Measurements from ENCODE around the gene DYNC1H1.

DNA sequence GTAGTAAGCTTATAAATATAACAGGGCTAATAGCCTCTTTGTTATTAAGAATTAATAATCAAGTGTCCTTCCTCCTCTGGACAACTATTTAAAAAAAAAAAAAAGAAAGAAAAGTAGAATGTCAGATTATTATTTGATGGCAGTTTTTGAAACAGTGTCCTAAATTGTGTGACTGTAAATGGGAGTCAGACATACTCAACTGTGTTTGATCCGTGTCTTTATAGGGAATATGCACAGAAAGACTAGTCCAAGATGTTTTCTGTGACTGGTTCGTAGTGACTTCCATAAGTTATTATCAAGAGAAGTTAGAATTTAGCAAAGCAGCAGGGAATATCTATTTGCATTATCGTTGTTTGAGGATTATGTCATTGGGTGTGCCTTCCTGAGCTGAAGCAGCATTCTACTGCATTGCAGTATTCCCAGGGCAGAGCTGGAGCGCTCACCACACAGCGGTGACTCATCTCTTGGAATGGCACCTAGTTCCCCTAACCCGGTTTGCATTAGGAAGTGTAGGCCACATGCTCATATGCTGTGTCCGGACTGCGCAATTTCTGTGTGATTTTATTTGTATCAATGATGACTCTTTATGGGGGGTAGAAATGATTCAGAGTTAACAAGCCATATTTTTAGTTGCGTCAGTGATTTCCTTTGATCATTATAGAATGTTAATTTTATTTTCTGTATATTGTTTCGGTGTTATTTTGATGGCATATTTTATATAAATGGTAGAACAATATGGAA lies 7.9 kb downstream of the DYNC1H1 start:
- TF ChIP-seq POLR2AphosphoS5 (IDR thresholded peaks at IDR 0.05; ENCODE audit: borderline replicate concordance, low read depth, low read length) (no peak), EZH2 (IDR thresholded peaks at IDR 0.05) (no peak)

Data from SK-N-MC (cell line).